Uterus (tissue), 2 donors: ENCODE results near the gene CCDC9.

Source experiments
- CTCF ChIP-seq, 4 experiments: fragments of 200-600 bp in 2 of 4; fragments of 450-650 bp in 2 of 4; sonication (generic) in 2 of 4; IDR thresholded peaks; one replicate each; pipeline ENCODE4 v1.5.1; 2016 to 2019; ENCODE audit warnings: antibody characterized with exemption in 4 of 4, mild to moderate bottlenecking in 2 of 4, moderate library complexity in 1 of 4
- POLR2A ChIP-seq, 2 donors: fragments of 450-650 bp; IDR thresholded peaks; one replicate each; pipeline ENCODE4 v1.6.1; 2016; ENCODE audit warnings: antibody characterized with exemption in 2 of 2, mild to moderate bottlenecking in 1 of 2, moderate library complexity in 1 of 2

- TF ChIP-seq POLR2A (IDR thresholded peaks at IDR 0.05) (peak in 1 of 2 donors; percentile 30), CTCF (IDR thresholded peaks at IDR 0.05) (no peak)
Measured at GRCh38 chr19:47240996-47241918, 15.1 kb upstream of the CCDC9 start.
